HG02943 (cell line): ENCODE measurements around the gene TAF8.

Source experiments
- ATAC-seq: cut with Tn5 transposase; IDR thresholded peaks from one replicate; pipeline ENCODE4 v1.9.1; 2021; ENCODE audit warnings: mild to moderate bottlenecking, low read depth, moderate library complexity; ENCODE audit not compliant: unreplicated experiment

The TAF8 gene

GRCh38 chr6:42049948-42050296, 402 bp upstream of the TAF8 start:
- no peak for ATAC-seq

- no peak for ATAC-seq
These were observed 937 bp downstream of the TAF8 start for GRCh38 chr6:42051268-42051653.

- ATAC-seq = no peak
These were observed 3.3 kb downstream of the TAF8 start for GRCh38 chr6:42053601-42054000.

GRCh38 chr6:42059743-42060142, 9.4 kb downstream of the TAF8 start:
- ATAC-seq = no peak

- no peak for ATAC-seq
These were observed 15.9 kb downstream of the TAF8 start for GRCh38 chr6:42066156-42066675.

GRCh38 chr6:42068173-42068572, 17.8 kb downstream of the TAF8 start:
- ATAC-seq = no peak

- ATAC-seq = no peak
These were observed 18.7 kb downstream of the TAF8 start for GRCh38 chr6:42068872-42069522.

- ATAC-seq = no peak
These were observed 21.7 kb downstream of the TAF8 start for GRCh38 chr6:42071881-42072583.

GRCh38 chr6:42073287-42073686, 23.0 kb downstream of the TAF8 start:
- ATAC-seq = no peak

- ATAC-seq = no peak
These were observed 25.0 kb downstream of the TAF8 start for GRCh38 chr6:42075159-42075838.

GRCh38 chr6:42078386-42078785, 28.1 kb downstream of the TAF8 start:
- no peak for ATAC-seq

GRCh38 chr6:42079941-42080464, 29.7 kb downstream of the TAF8 start:
- no peak for ATAC-seq

- no peak for ATAC-seq
These were observed 33.2 kb downstream of the TAF8 start for GRCh38 chr6:42083530-42083929.

GRCh38 chr6:42084889-42085288, 34.6 kb downstream of the TAF8 start:
- ATAC-seq = no peak

GRCh38 chr6:42086046-42087035, 36.0 kb downstream of the TAF8 start:
- ATAC-seq = no peak

GRCh38 chr6:42088101-42088591, 37.8 kb downstream of the TAF8 start:
- ATAC-seq = no peak

GRCh38 chr6:42090819-42091717, 40.7 kb downstream of the TAF8 start:
- ATAC-seq = no peak

GRCh38 chr6:42091718-42092023, 41.3 kb downstream of the TAF8 start:
- ATAC-seq = no peak
